HCT116 (cell line): ENCODE measurements around the gene THADA. TPM values are rescaled to one million over a fixed set of nuclear protein-coding genes. Genes with fewer than 3 reads are reported as not detected.

Experiments used
- ATAC-seq: fragments of 200-7000 bp; cut with Tn5 transposase; 2 replicates; pipeline ENCODE4 v1.9.1; 2020; ENCODE audit warnings: mild to moderate bottlenecking, moderate library complexity
- BruUV-seq: library from RNA; stranded (reverse); fragments of 400-500 nt; replicated peaks from 2 replicates; lab custom pipeline; 2021; lab: Mats Ljungman, UMichigan
- CTCF ChIA-PET: fragments of 300-600 bp; sonication (Branson Sonifier 250); formaldehyde crosslinking; loops from one replicate; lab custom pipeline; 2021; ENCODE audit warnings: antibody characterized with exemption; lab: Charles Lee
- POLR2A ChIA-PET: fragments of 300-600, 350-600 bp; sonication (Branson Sonifier 250); formaldehyde crosslinking; loops from one replicate; lab custom pipeline; 2021; ENCODE audit warnings: antibody characterized with exemption; lab: Charles Lee
- RAD21 ChIA-PET, 2 experiments: fragments of 300-600 bp; sonication (Branson Sonifier 250); formaldehyde crosslinking; loops; one replicate each; lab custom pipeline; 2023; ENCODE audit warnings: low total read pairs in 2 of 2; ENCODE audit not compliant: uncharacterized antibody in 2 of 2, unreplicated experiment in 2 of 2, low non-redundant PET in 1 of 2; lab: Charles Lee
- DNase-seq: peaks from one replicate; pipeline ENCODE4 v3.0.0-alpha.2; 2010; ENCODE audit warnings: low read depth, low spot score
- H2AFZ ChIP-seq: fragments of 200-600 bp; shearing (Covaris generic), sonication (generic); 2 replicates; pipeline ENCODE4 v1.6.1; 2017; ENCODE audit warnings: low read depth, mixed run types, mixed read lengths, antibody characterized with exemption, low read length; ENCODE audit not compliant: poor library complexity, severe bottlenecking
- H3K27ac ChIP-seq: 2 replicates; pipeline ENCODE4 v1.5.1; 2012; ENCODE audit warnings: low read depth, low read length
- H3K27me3 ChIP-seq: fragments of 200-600 bp; sonication (generic); 2 replicates; pipeline ENCODE4 v1.6.1; 2016; ENCODE audit warnings: mixed run types, low read length, mixed read lengths; ENCODE audit not compliant: insufficient read depth
- H3K36me3 ChIP-seq, 2 experiments: fragments of 200-500 bp in 1 of 2; fragments of 200-600 bp in 1 of 2; sonication (Bioruptor generic) in 1 of 2; sonication (generic) in 1 of 2; 2 replicates each; pipeline versions ENCODE4 v1.5.1 to v1.6.1; 2014 to 2016; ENCODE audit warnings: low read length in 2 of 2, inconsistent platforms in 1 of 2, mixed read lengths in 1 of 2, mixed run types in 1 of 2; ENCODE audit not compliant: insufficient read depth in 2 of 2, control insufficient read depth in 1 of 2
- H3K4me1 ChIP-seq, 2 experiments: fragments of 200-600 bp in 1 of 2; sonication (generic) in 1 of 2; 2 replicates each; pipeline versions ENCODE4 v1.5.1 to v1.6.1; 2012 to 2017; ENCODE audit warnings: low read length in 2 of 2, inconsistent platforms in 1 of 2, mild to moderate bottlenecking in 1 of 2, mixed read lengths in 1 of 2, mixed run types in 1 of 2, moderate library complexity in 1 of 2; ENCODE audit not compliant: insufficient read depth in 2 of 2, control insufficient read depth in 1 of 2
- H3K4me2 ChIP-seq: fragments of 200-600 bp; sonication (generic); 2 replicates; pipeline ENCODE4 v1.6.1; 2017; ENCODE audit warnings: mixed run types, low read length, mixed read lengths
- H3K4me3 ChIP-seq, 2 experiments: fragments of 200-600 bp in 1 of 2; sonication (generic) in 1 of 2; replicated peaks in 1 of 2; 2 replicates each; pipeline ENCODE4 v1.5.1; 2011 to 2016; ENCODE audit warnings: low read length in 2 of 2, control low read depth in 1 of 2, low read depth in 1 of 2, mild to moderate bottlenecking in 1 of 2, mixed read lengths in 1 of 2, mixed run types in 1 of 2
- H3K79me2 ChIP-seq: fragments of 200-600 bp; sonication (generic); 2 replicates; pipeline ENCODE4 v1.6.1; 2017; ENCODE audit warnings: mild to moderate bottlenecking, mixed run types, low read length, moderate library complexity, mixed read lengths; ENCODE audit not compliant: insufficient read depth
- H3K9ac ChIP-seq: fragments of 200-600 bp; sonication (generic); 2 replicates; pipeline ENCODE4 v1.6.1; 2016; ENCODE audit warnings: low read length, mixed read lengths
- H3K9me2 ChIP-seq: fragments of 200-600 bp; sonication (generic), shearing (Covaris generic); 2 replicates; pipeline ENCODE4 v1.6.1; 2017; ENCODE audit warnings: mixed run types, mild to moderate bottlenecking, moderate library complexity; ENCODE audit not compliant: insufficient read depth
- H3K9me3 ChIP-seq, 2 experiments: fragments of 200-500 bp in 1 of 2; fragments of 200-600 bp in 1 of 2; sonication (Bioruptor generic) in 1 of 2; sonication (generic) in 1 of 2; 2 replicates each; pipeline ENCODE4 v1.6.1; 2014 to 2017; ENCODE audit warnings: low read length in 2 of 2, mixed read lengths in 2 of 2, inconsistent platforms in 1 of 2, low read depth in 1 of 2, mild to moderate bottlenecking in 1 of 2, mixed run types in 1 of 2, moderate library complexity in 1 of 2; ENCODE audit not compliant: control insufficient read depth in 1 of 2, insufficient read depth in 1 of 2
- H4K20me1 ChIP-seq: fragments of 200-600 bp; sonication (generic), shearing (Covaris generic); 2 replicates; pipeline ENCODE4 v1.6.1; 2017; ENCODE audit warnings: mixed run types, mild to moderate bottlenecking, moderate library complexity; ENCODE audit not compliant: insufficient read depth
- EGR1 ChIP-seq: IDR thresholded peaks from 2 replicates; pipeline ENCODE4 v1.6.1; 2012; ENCODE audit warnings: low read depth
- EZH2 ChIP-seq: fragments of 200-600 bp; sonication (generic); IDR thresholded peaks from 2 replicates; pipeline ENCODE4 v1.6.1; 2017; ENCODE audit warnings: antibody characterized with exemption, mixed run types
- EZH2phosphoT487 ChIP-seq: fragments of 200-600 bp; IDR thresholded peaks from 2 replicates; pipeline ENCODE4 v1.6.1; 2018; ENCODE audit warnings: antibody characterized with exemption, borderline replicate concordance
- JUND ChIP-seq: IDR thresholded peaks from 2 replicates; pipeline ENCODE4 v1.6.1; 2012
- POLR2AphosphoS5 ChIP-seq: IDR thresholded peaks from 2 replicates; pipeline ENCODE4 v1.6.1; 2011; ENCODE audit warnings: mild to moderate bottlenecking, low read depth, low read length, moderate library complexity
- RAD21 ChIP-seq: IDR thresholded peaks from 2 replicates; pipeline ENCODE4 v1.6.1; 2012; ENCODE audit warnings: low read depth, mild to moderate bottlenecking
- SIN3A ChIP-seq: IDR thresholded peaks from 2 replicates; pipeline ENCODE4 v1.6.1; 2012; ENCODE audit warnings: low read depth
- SRF ChIP-seq: IDR thresholded peaks from 2 replicates; pipeline ENCODE4 v1.6.1; 2012; ENCODE audit warnings: low read depth
- TCF7L2 ChIP-seq: IDR thresholded peaks from 2 replicates; pipeline ENCODE4 v1.7.0; 2011; ENCODE audit warnings: borderline replicate concordance, inconsistent platforms; ENCODE audit not compliant: insufficient read depth, insufficient read length; ENCODE audit errors: extremely low read depth
- ZFX ChIP-seq: fragments of 450-650 bp; IDR thresholded peaks from 2 replicates; pipeline ENCODE4 v1.6.1; 2017
- ZNF274 ChIP-seq: fragments of 200-500 bp; sonication (Bioruptor generic); IDR thresholded peaks from 2 replicates; pipeline ENCODE4 v1.6.1; 2014; ENCODE audit warnings: mild to moderate bottlenecking, low read depth, low read length, inconsistent platforms
- intact Hi-C: fragments of 100-400 bp; cut with micrococcal nuclease; formaldehyde crosslinking; loops from 2 replicates; pipeline ENCODE4 v1.10.0; 2022
- total RNA-seq: library from RNA; stranded (reverse); gene quantifications from one replicate; pipeline ENCODE4 v1.2.1, GENCODE V29; 2021; ENCODE audit not compliant: unreplicated experiment
- TF ChIP-seq, protein P1 (sequence below): IDR thresholded peaks from 2 replicates; pipeline ENCODE4 v1.6.1; 2012
- TF ChIP-seq, protein P2 (sequence below): IDR thresholded peaks from 2 replicates; pipeline ENCODE4 v1.6.1; 2012
- TF ChIP-seq, protein P3 (sequence below): IDR thresholded peaks from 2 replicates; pipeline ENCODE4 v1.6.1; 2012; ENCODE audit warnings: low read depth
- TF ChIP-seq, protein P4 (sequence below): IDR thresholded peaks from 2 replicates; pipeline ENCODE4 v1.6.1; 2011; ENCODE audit warnings: mild to moderate bottlenecking, low read length, moderate library complexity; ENCODE audit not compliant: insufficient replicate concordance; ENCODE audit errors: extremely low read depth

The THADA gene
- total RNA-seq, 1 experiment from 2014 or later, result 30.7 TPM

DNA sequence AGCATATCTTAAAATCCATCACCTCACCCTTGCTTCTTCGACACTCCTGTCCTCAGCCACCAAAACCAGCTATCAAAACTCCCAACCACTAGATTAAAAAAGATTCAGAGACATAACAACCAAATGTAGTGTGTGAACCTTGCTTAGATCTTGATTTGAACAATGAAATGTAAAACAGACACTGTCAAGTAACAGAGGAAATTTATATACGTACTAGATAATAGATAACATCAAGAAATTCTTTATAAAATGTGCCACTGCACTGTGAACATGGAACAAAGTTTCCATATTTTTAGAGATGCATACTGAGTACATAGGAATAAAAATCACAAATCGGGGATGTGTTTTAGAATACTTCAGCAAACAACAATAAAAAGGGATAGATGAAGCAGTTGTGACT lies 86.0 kb downstream of the THADA start:
- no peak for DNase-seq
- intact Hi-C loops, result no loop called here
- H3K27ac ChIP-seq, result no peak overlapping the region
- ChIA-PET POLR2A (no interaction called here), RAD21 (no interaction called here), CTCF (no interaction called here)
- H3K4me2 ChIP-seq, result no peak overlapping the region
- no peak overlapping the region for H3K9ac ChIP-seq
- H3K36me3 ChIP-seq, result peaks cover 0 to 7% of the 10 kb centered on the region in 2 experiments; a peak in 1 of 4 replicates
- TF ChIP-seq EZH2, result no peak
- TF ChIP-seq SRF, result no peak
- TF ChIP-seq SIN3A, result no peak
- TF ChIP-seq EZH2phosphoT487, result no peak
- no peak for TF ChIP-seq POLR2AphosphoS5
- no peak for TF ChIP-seq RAD21
- TF ChIP-seq, protein P1, sequence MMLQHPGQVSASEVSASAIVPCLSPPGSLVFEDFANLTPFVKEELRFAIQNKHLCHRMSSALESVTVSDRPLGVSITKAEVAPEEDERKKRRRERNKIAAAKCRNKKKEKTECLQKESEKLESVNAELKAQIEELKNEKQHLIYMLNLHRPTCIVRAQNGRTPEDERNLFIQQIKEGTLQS, result no peak
- no peak for TF ChIP-seq TCF7L2
- TF ChIP-seq, protein P2, sequence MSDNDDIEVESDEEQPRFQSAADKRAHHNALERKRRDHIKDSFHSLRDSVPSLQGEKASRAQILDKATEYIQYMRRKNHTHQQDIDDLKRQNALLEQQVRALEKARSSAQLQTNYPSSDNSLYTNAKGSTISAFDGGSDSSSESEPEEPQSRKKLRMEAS, result no peak
- TF ChIP-seq, protein P3, sequence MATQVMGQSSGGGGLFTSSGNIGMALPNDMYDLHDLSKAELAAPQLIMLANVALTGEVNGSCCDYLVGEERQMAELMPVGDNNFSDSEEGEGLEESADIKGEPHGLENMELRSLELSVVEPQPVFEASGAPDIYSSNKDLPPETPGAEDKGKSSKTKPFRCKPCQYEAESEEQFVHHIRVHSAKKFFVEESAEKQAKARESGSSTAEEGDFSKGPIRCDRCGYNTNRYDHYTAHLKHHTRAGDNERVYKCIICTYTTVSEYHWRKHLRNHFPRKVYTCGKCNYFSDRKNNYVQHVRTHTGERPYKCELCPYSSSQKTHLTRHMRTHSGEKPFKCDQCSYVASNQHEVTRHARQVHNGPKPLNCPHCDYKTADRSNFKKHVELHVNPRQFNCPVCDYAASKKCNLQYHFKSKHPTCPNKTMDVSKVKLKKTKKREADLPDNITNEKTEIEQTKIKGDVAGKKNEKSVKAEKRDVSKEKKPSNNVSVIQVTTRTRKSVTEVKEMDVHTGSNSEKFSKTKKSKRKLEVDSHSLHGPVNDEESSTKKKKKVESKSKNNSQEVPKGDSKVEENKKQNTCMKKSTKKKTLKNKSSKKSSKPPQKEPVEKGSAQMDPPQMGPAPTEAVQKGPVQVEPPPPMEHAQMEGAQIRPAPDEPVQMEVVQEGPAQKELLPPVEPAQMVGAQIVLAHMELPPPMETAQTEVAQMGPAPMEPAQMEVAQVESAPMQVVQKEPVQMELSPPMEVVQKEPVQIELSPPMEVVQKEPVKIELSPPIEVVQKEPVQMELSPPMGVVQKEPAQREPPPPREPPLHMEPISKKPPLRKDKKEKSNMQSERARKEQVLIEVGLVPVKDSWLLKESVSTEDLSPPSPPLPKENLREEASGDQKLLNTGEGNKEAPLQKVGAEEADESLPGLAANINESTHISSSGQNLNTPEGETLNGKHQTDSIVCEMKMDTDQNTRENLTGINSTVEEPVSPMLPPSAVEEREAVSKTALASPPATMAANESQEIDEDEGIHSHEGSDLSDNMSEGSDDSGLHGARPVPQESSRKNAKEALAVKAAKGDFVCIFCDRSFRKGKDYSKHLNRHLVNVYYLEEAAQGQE, result no peak
- no peak for TF ChIP-seq EGR1
- no peak for TF ChIP-seq ZFX
- no peak for TF ChIP-seq ZNF274
- TF ChIP-seq JUND, result no peak
- TF ChIP-seq, protein P4, sequence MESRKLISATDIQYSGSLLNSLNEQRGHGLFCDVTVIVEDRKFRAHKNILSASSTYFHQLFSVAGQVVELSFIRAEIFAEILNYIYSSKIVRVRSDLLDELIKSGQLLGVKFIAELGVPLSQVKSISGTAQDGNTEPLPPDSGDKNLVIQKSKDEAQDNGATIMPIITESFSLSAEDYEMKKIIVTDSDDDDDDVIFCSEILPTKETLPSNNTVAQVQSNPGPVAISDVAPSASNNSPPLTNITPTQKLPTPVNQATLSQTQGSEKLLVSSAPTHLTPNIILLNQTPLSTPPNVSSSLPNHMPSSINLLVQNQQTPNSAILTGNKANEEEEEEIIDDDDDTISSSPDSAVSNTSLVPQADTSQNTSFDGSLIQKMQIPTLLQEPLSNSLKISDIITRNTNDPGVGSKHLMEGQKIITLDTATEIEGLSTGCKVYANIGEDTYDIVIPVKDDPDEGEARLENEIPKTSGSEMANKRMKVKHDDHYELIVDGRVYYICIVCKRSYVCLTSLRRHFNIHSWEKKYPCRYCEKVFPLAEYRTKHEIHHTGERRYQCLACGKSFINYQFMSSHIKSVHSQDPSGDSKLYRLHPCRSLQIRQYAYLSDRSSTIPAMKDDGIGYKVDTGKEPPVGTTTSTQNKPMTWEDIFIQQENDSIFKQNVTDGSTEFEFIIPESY, result no peak
- no peaks in the 10 kb centered on the region for H4K20me1 ChIP-seq
- H3K27me3 ChIP-seq, result no peaks in the 10 kb centered on the region
- H3K9me3 ChIP-seq, result no peaks in the 10 kb centered on the region
- no peak for ATAC-seq
- no TSS peak for BruUV-seq
- no peaks in the 10 kb centered on the region; the same call in 1 of the 2 replicates for H3K9me2 ChIP-seq
- H2AFZ ChIP-seq, result no peak overlapping the region
- H3K4me1 ChIP-seq, result no peaks in the 10 kb centered on the region
- no peak overlapping the region for H3K4me3 ChIP-seq
- no peaks in the 10 kb centered on the region for H3K79me2 ChIP-seq
